Duodenal mucosa (tissue), 2 donors: ENCODE measurements around the gene KCNMA1.

Experiments used
- H3K27ac ChIP-seq: one replicate; pipeline ENCODE4 v1.7.0; 2013; ENCODE audit warnings: low read depth, low read length
- H3K27me3 ChIP-seq, 2 donors: one replicate each; pipeline ENCODE4 v1.7.0; 2013; ENCODE audit warnings: low read length in 2 of 2, control low read depth in 1 of 2; ENCODE audit not compliant: insufficient read depth in 2 of 2, control insufficient read depth in 1 of 2
- H3K36me3 ChIP-seq, 2 donors: one replicate each; pipeline ENCODE4 v1.7.0; 2013; ENCODE audit warnings: low read length in 2 of 2, control low read depth in 1 of 2; ENCODE audit not compliant: insufficient read depth in 2 of 2, control insufficient read depth in 1 of 2
- H3K4me1 ChIP-seq, 2 donors: one replicate each; pipeline ENCODE4 v1.7.0; 2013; ENCODE audit warnings: low read length in 2 of 2, control low read depth in 1 of 2; ENCODE audit not compliant: insufficient read depth in 2 of 2, control insufficient read depth in 1 of 2
- H3K4me3 ChIP-seq, 2 donors: one replicate each; pipeline ENCODE4 v1.7.0; 2013; ENCODE audit warnings: low read length in 2 of 2, low read depth in 1 of 2
- H3K9ac ChIP-seq, 2 donors: one replicate each; pipeline ENCODE4 v1.7.0; 2013; ENCODE audit warnings: low read length in 2 of 2, low read depth in 1 of 2
- H3K9me3 ChIP-seq, 2 donors: one replicate each; pipeline ENCODE4 v1.7.0; 2013; ENCODE audit warnings: low read length in 2 of 2, control low read depth in 1 of 2; ENCODE audit not compliant: control insufficient read depth in 1 of 2

KCNMA1 gene

GRCh38 chr10:76882796-76883195 is 754.8 kb downstream of the KCNMA1 start:
- Histone ChIP-seq H3K9me3 (no peaks in the 10 kb centered on the region), H3K27ac (no peak overlapping the region), H3K4me3 (no peak overlapping the region), H3K4me1 (no peaks in the 10 kb centered on the region), H3K27me3 (peaks cover 0 to 3% of the 10 kb centered on the region in 2 donors), H3K36me3 (no peaks in the 10 kb centered on the region), H3K9ac (no peak overlapping the region)

GRCh38 chr10:76882245-76882644 is 755.4 kb downstream of the KCNMA1 start:
- Histone ChIP-seq H3K4me1 (no peaks in the 10 kb centered on the region), H3K9ac (no peak overlapping the region), H3K36me3 (no peaks in the 10 kb centered on the region), H3K4me3 (no peak overlapping the region), H3K27ac (no peak overlapping the region), H3K9me3 (no peaks in the 10 kb centered on the region), H3K27me3 (peaks cover 0 to 3% of the 10 kb centered on the region in 2 donors)

GRCh38 chr10:76881477-76882220 is 756.0 kb downstream of the KCNMA1 start:
- Histone ChIP-seq H3K4me1 (no peaks in the 10 kb centered on the region), H3K4me3 (no peak overlapping the region), H3K9ac (no peak overlapping the region), H3K27me3 (peaks cover 0 to 3% of the 10 kb centered on the region in 2 donors), H3K27ac (no peak overlapping the region), H3K9me3 (no peaks in the 10 kb centered on the region), H3K36me3 (no peaks in the 10 kb centered on the region)

GRCh38 chr10:76880931-76881330 is 756.7 kb downstream of the KCNMA1 start:
- no peaks in the 10 kb centered on the region for H3K9me3 ChIP-seq
- peaks cover 0 to 3% of the 10 kb centered on the region in 2 donors for H3K27me3 ChIP-seq
- no peaks in the 10 kb centered on the region for H3K36me3 ChIP-seq
- no peak overlapping the region for H3K27ac ChIP-seq
- no peaks in the 10 kb centered on the region for H3K4me1 ChIP-seq
- H3K4me3 ChIP-seq, result no peak overlapping the region
- H3K9ac ChIP-seq, result no peak overlapping the region

GRCh38 chr10:76879116-76879913 is 758.3 kb downstream of the KCNMA1 start:
- Histone ChIP-seq H3K4me3 (no peak overlapping the region), H3K27me3 (peaks cover 0 to 5% of the 10 kb centered on the region in 2 donors), H3K27ac (no peak overlapping the region), H3K9me3 (no peaks in the 10 kb centered on the region), H3K9ac (no peak overlapping the region), H3K36me3 (no peaks in the 10 kb centered on the region), H3K4me1 (no peaks in the 10 kb centered on the region)

GRCh38 chr10:76878514-76878913 is 759.1 kb downstream of the KCNMA1 start:
- Histone ChIP-seq H3K4me3 (no peak overlapping the region), H3K27ac (no peak overlapping the region)

GRCh38 chr10:76874896-76875295 is 762.7 kb downstream of the KCNMA1 start:
- no peaks in the 10 kb centered on the region for H3K4me1 ChIP-seq
- no peak overlapping the region for H3K9ac ChIP-seq
- H3K27ac ChIP-seq, result no peak overlapping the region
- H3K36me3 ChIP-seq, result no peaks in the 10 kb centered on the region
- peaks cover 0 to 2% of the 10 kb centered on the region in 2 donors for H3K27me3 ChIP-seq
- H3K9me3 ChIP-seq, result no peaks in the 10 kb centered on the region
- no peak overlapping the region for H3K4me3 ChIP-seq

More at GRCh38 chr10:76878514-76878913, 759.1 kb downstream of the KCNMA1 start:
- Histone ChIP-seq H3K27me3 (peaks cover 0 to 5% of the 10 kb centered on the region in 2 donors), H3K36me3 (no peaks in the 10 kb centered on the region), H3K9me3 (no peaks in the 10 kb centered on the region), H3K9ac (no peak overlapping the region), H3K4me1 (no peaks in the 10 kb centered on the region)

GRCh38 chr10:76874176-76874575 is 763.4 kb downstream of the KCNMA1 start:
- H3K27ac ChIP-seq, result no peak overlapping the region
- H3K9me3 ChIP-seq, result no peaks in the 10 kb centered on the region
- no peaks in the 10 kb centered on the region for H3K36me3 ChIP-seq
- H3K4me3 ChIP-seq, result no peak overlapping the region
- H3K27me3 ChIP-seq, result peaks cover 0 to 2% of the 10 kb centered on the region in 2 donors
- no peak overlapping the region for H3K9ac ChIP-seq
- H3K4me1 ChIP-seq, result no peaks in the 10 kb centered on the region

- Histone ChIP-seq H3K27ac (no peak overlapping the region), H3K9ac (no peak overlapping the region), H3K4me1 (no peaks in the 10 kb centered on the region), H3K36me3 (no peaks in the 10 kb centered on the region), H3K9me3 (no peaks in the 10 kb centered on the region), H3K27me3 (peaks cover 0 to 2% of the 10 kb centered on the region in 2 donors), H3K4me3 (no peak overlapping the region)
Measured at GRCh38 chr10:76871697-76872295, 765.8 kb downstream of the KCNMA1 start.

GRCh38 chr10:76869931-76870330 is 767.7 kb downstream of the KCNMA1 start:
- Histone ChIP-seq H3K9me3 (no peaks in the 10 kb centered on the region), H3K27me3 (no peaks in the 10 kb centered on the region), H3K36me3 (no peaks in the 10 kb centered on the region), H3K4me3 (no peak overlapping the region), H3K27ac (no peak overlapping the region), H3K9ac (no peak overlapping the region), H3K4me1 (no peaks in the 10 kb centered on the region)
